LNCAP (cell line): ENCODE results near the gene OSBPL1A.

Experiments used
- CTCF ChIP-seq: fragments of 450-650 bp; IDR thresholded peaks from 2 replicates; pipeline ENCODE4 v1.5.1; 2017; ENCODE audit warnings: mild to moderate bottlenecking

Gene OSBPL1A

DNA sequence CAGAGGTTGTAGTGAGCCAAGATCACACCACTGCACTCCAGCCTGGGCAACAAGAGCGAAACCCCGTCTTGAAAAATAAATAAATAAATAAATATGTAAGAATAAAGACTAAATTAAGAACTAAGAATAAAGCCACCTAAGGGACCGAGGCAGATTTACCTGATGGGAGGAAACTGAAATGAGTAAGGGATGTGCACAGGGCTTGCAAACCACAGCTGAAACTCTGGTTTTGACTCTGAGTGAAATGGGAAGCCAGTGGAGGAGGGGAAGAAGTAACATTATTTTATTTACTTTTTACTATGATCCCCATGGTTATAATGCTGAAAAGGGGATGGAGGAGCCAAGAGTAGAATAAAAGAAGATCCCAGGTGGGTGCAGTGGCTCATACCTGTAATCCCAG, 151.5 kb downstream of the OSBPL1A start:
- TF ChIP-seq CTCF: no peak

DNA sequence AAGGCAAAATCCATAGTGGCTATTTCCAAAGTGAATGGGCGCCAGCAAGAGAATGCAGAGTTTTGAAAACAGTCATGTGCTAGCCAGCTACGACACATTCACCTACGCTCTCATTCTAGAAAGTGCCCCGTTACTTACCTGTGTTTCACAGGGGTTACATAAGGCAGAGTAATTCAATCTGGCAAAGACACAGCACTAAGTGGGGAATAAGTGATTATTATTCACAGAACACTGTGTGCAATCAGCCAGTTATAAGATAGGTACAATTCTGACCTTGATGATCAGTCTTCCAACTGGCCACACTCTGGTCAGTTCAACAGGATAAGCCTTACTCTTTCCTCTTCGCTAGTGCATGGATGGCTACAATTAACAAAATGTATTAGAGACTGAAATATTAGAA, 152.9 kb downstream of the OSBPL1A start:
- no peak for TF ChIP-seq CTCF

- no peak for TF ChIP-seq CTCF
These were observed 153.9 kb downstream of the OSBPL1A start for GRCh38 chr18:24243677-24244076.

DNA sequence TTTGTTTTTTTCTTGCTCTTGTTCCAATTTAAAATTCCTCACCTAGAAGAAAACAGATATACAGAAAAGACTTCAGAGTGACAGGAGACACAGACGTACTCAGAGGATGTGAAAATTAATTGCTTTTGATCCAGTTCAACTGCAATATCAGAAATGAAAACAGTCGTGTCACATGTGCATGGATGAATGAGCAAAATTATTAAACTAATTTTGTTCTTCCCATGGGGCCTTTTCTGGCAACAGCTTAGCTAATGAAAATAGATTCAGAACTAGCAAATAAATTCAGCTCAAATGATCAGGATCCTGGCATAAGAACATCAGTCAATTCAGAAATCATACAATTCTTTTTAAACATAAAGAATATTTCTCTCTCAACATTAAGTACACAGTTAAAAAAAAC, 158.3 kb downstream of the OSBPL1A start:
- no peak for TF ChIP-seq CTCF

GRCh38 chr18:24238387-24238786, 159.2 kb downstream of the OSBPL1A start:
- no peak for TF ChIP-seq CTCF

- no peak for TF ChIP-seq CTCF
These were observed 162.7 kb downstream of the OSBPL1A start for GRCh38 chr18:24234850-24235418.

GRCh38 chr18:24234330-24234729, 163.3 kb downstream of the OSBPL1A start:
- no peak for TF ChIP-seq CTCF

DNA sequence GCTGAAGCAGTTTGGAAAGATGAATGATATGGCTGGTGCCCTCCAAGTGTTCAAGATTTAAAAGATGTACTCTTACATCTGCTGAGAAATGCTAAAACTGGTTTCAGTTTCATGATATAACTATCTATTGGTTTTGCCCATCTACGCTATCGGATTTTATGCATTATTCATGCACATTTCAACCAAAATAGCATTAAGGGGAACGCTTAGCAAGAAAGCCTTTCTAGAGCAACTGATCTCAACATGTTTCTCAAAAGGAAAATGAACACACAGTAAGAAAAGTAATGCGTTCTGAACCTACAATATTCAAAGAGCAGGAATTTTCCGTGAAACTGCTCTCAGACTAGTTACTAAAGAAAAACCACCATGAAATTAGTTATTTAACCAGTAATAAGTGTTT, 164.8 kb downstream of the OSBPL1A start:
- TF ChIP-seq CTCF: no peak
